Mesodermal cell (in vitro differentiated cells): Measurements from ENCODE around the gene ITPR2.

ENCODE experiments used
- H3K27ac ChIP-seq: 2 replicates; pipeline ENCODE4 v1.7.0; 2013; ENCODE audit warnings: mild to moderate bottlenecking, low read depth, low read length, moderate library complexity; ENCODE audit not compliant: severe bottlenecking
- H3K36me3 ChIP-seq: 2 replicates; pipeline ENCODE4 v1.7.1; 2013; ENCODE audit warnings: mild to moderate bottlenecking, low read length, moderate library complexity; ENCODE audit not compliant: control insufficient read depth, insufficient read depth
- H3K4me1 ChIP-seq: one replicate; pipeline ENCODE4 v1.7.1; 2013; ENCODE audit warnings: mild to moderate bottlenecking, low read length; ENCODE audit not compliant: insufficient read depth, control insufficient read depth, poor library complexity, severe bottlenecking
- H3K4me3 ChIP-seq: 2 replicates; pipeline ENCODE4 v1.7.0; 2013; ENCODE audit warnings: low read length, control low read depth, mild to moderate bottlenecking; ENCODE audit not compliant: insufficient read depth, poor library complexity, severe bottlenecking; ENCODE audit errors: extremely low read depth
- H3K9me3 ChIP-seq: 2 replicates; pipeline ENCODE4 v1.7.1; 2013; ENCODE audit warnings: mild to moderate bottlenecking, low read length, moderate library complexity; ENCODE audit not compliant: control insufficient read depth
- WGBS, 2 experiments: methylation state at CpG; one replicate each; pipeline ENCODE4 v1.1.5; 2013; ENCODE audit warnings: missing lambda C conversion rate in 2 of 2; ENCODE audit not compliant: insufficient coverage in 2 of 2; 5-methylcytosine and 5-hydroxymethylcytosine counted together

ITPR2 gene

DNA sequence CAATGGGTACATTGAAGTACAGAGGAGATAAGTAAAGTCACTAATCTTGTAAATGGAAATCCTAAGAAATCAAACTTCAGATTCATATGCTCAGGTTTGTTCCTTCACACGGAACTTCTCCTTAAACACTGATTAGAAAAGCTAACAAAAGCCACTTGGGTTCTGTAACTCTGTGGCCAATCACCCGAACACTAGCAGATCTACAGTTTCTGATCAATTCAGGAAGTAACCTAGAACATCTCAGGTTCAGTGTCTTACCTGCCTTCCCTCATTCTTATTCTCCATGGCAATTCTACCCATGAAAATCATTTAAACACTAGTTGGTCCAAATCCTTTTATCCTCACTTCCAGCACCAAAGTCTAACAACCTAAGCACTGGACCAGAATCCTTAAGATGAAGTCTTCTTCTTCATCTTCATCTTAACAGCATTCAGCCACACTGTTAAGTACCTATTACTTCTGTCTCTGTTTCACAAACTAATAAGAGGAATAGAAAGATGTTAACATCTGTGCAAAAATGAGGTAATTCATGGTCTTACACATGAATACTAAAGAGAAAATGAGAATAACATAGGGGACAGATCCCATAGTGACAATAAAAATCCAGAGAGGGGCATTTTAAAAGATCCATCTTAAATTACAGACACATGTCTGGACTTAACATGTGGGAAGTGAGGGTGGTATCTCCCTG lies 453.1 kb downstream of the ITPR2 start:
- Histone ChIP-seq H3K36me3 (no peaks in the 10 kb centered on the region), H3K4me3 (no peak overlapping the region), H3K27ac (no peak overlapping the region), H3K9me3 (no peaks in the 10 kb centered on the region), H3K4me1 (no peaks in the 10 kb centered on the region)
- WGBS, 2 experiments: 81 to 88% methylated on average over 2 of the region's 2 CpGs

DNA sequence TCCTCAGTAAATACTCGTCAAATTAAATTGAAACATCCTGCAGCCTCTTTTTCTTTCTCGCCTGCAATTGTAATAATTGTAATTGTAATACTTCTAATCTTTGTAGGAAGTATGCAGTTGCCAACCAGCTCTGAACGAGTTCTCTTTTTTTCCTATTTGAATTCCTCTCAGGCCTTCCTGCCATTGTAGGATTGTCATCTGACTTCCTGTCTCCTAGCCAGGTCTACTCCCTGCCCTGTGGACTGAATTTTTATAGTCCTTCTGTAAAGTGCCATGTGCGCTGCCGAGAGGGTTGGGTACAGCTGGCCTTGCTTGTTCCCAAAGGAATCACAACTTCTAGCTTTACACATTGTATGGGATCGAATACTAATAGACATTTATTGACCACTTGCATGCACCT lies 454.3 kb downstream of the ITPR2 start:
- Histone ChIP-seq H3K36me3 (no peaks in the 10 kb centered on the region), H3K4me3 (no peak overlapping the region)
- 84 to 94% methylated on average over 3 to 4 of the region's 6 CpGs for WGBS, 2 experiments

DNA sequence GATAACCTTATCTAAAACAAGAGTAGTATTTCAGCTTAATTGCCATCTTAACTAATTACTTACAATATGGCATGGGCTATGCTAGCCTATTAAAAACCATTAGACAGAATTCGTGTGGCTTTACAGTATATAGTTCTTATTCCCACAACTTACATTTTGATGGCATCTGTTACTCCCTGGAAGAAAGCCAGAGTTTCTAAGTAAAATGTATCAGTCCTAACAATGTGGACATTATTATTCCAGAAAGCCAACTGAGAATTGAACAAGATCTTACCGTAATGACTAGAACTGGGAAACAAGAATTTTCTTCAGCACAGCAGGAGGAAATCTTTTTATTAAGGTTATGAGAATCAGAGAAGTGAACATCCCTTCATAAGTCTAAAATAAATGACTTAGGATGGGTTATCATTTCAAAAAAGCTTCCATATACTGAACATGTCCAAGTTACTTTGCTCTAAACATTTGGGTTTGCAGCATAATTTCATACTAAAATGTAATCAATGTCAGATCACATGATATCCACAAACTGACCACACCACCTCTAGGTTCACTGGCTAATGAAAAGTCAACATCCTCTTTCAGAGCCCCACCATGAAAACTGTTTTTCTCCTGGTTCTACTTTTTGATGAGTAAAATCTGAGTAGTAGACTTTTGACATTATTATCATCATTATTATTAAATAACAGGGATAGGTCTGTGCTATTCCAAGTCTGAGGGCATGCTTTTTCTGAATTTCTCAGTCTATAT lies 457.9 kb downstream of the ITPR2 start:
- no peak overlapping the region for H3K27ac ChIP-seq
- H3K36me3 ChIP-seq: no peaks in the 10 kb centered on the region
- no peak overlapping the region for H3K4me3 ChIP-seq
- 90% methylated on average over 2 of the region's 2 CpGs; no CpG with 5 or more reads in 1 of the 2 experiments for WGBS, 2 experiments
- no peaks in the 10 kb centered on the region for H3K4me1 ChIP-seq
- no peaks in the 10 kb centered on the region for H3K9me3 ChIP-seq

More for the DNA sequence above, 454.3 kb downstream of the ITPR2 start:
- H3K4me1 ChIP-seq: no peaks in the 10 kb centered on the region
- no peak overlapping the region for H3K27ac ChIP-seq
- no peaks in the 10 kb centered on the region for H3K9me3 ChIP-seq

DNA sequence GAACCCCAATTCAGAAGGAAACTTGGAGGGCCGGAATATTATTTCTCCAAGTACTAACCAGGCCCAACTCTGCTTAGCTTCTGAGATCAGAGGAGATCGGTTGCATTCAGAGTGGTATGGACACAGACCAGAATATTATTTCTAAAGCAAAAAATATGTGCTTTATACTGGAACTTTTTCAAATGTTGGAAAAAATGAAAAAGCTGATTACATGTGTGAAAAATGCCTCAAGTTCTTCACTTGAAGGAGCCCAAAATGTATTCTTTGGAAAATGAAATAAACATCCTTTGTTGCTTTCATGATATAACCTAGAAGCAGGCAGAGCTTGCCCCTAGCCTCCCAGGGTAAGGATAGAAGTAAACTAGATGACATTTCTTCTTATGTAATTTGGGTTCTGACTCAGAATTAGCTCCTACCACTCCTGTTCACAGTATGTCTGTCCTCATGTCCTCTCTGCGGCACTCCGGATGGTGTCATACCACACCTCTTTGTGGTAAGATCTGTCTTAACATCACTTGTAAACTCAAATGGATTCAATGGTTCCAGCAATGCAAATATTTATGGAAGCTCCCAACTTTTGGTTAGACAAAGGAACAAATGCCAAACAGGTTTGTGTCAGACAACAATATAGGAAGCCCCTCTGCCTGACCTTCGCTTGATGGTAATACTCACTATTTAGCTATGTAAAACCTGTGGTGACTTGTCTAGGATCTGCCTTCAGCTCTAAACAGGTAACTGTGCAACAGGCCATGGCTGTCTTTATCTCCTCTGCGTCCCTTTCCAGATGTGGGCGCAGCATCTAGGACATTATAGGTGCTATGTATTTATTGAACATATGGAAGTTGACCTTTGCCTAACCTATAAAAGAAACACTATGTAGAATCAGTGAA lies 459.1 kb downstream of the ITPR2 start:
- 88 to 100% methylated on average over 1 to 2 of the region's 7 CpGs for WGBS, 2 experiments
- no peaks in the 10 kb centered on the region for H3K9me3 ChIP-seq
- H3K4me1 ChIP-seq: peaks cover 3% of the 10 kb centered on the region
- no peaks in the 10 kb centered on the region for H3K36me3 ChIP-seq
- no peak overlapping the region for H3K27ac ChIP-seq
- no peak overlapping the region for H3K4me3 ChIP-seq

DNA sequence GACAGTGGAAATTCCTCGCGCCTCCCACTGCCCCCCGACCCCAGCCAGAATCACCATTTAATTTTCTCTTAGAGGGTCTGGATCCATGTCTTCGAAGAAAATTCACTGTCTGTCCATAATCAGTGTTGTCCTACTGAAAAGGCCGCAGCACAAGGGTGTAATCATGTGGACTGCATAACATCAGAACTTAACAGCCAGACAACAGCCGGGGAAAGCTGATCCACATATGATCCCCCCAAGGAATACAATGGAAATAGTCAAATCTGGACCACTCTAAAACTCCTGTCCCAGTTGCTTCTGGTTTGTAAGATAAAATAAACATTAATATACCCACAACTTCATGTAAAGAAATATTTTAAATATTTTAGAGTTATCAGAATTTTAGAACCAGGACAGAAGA lies 460.1 kb downstream of the ITPR2 start:
- Histone ChIP-seq H3K4me1 (peaks cover 3% of the 10 kb centered on the region), H3K36me3 (no peaks in the 10 kb centered on the region)
- WGBS, 2 experiments: 78 to 100% methylated on average over 3 to 5 of the region's 6 CpGs

DNA sequence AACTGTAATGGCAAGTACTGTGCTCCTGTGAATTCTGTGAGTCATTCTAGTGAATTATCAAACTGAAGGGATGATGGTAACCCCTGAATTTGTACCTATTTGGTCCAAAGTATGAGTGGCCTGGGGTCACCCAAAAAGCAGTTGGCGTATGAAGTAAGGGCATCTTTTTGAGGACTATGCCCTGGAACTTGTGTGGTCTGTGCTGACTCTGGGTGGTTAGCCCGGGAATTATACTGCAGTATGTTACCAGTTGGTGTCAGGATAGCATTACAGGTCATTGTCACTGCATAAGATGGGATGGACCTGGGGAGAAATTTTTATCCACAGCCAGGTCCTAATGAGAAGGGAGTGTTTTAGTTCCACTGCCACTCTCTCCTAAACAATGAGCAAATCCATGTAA lies 462.9 kb downstream of the ITPR2 start:
- no peak overlapping the region for H3K4me3 ChIP-seq
- no peaks in the 10 kb centered on the region for H3K36me3 ChIP-seq
- no peak overlapping the region for H3K27ac ChIP-seq
- H3K4me1 ChIP-seq: peaks cover 3% of the 10 kb centered on the region
- H3K9me3 ChIP-seq: no peaks in the 10 kb centered on the region
- WGBS, 2 experiments: 83 to 90% methylated on average over 2 of the region's 2 CpGs

More for the DNA sequence above, 460.1 kb downstream of the ITPR2 start:
- H3K27ac ChIP-seq: no peak overlapping the region
- H3K9me3 ChIP-seq: no peaks in the 10 kb centered on the region
- no peak overlapping the region for H3K4me3 ChIP-seq

DNA sequence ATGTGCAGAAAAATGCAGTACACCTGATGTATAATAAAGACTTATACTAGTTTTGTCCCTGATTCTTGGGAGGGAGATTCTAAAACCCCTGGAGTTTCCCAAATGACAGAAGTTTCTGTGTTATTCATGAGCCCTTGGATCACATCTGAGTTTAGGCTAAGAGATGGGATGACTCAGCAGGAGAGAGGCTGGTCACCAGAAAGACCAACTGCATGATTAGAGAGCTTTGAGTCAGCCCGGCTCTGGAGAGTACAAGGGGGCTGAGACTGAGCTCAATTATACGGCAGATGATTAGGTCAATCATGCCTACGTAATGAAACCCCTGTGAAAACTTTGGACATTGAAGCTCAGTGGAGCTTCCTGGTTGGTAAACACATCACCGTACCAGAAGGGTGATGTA lies 463.4 kb downstream of the ITPR2 start:
- peaks cover 3% of the 10 kb centered on the region for H3K4me1 ChIP-seq
- 80 to 84% methylated on average over 4 of the region's 4 CpGs for WGBS, 2 experiments
- H3K4me3 ChIP-seq: no peak overlapping the region
- H3K27ac ChIP-seq: no peak overlapping the region
- no peaks in the 10 kb centered on the region for H3K9me3 ChIP-seq
- no peaks in the 10 kb centered on the region for H3K36me3 ChIP-seq

DNA sequence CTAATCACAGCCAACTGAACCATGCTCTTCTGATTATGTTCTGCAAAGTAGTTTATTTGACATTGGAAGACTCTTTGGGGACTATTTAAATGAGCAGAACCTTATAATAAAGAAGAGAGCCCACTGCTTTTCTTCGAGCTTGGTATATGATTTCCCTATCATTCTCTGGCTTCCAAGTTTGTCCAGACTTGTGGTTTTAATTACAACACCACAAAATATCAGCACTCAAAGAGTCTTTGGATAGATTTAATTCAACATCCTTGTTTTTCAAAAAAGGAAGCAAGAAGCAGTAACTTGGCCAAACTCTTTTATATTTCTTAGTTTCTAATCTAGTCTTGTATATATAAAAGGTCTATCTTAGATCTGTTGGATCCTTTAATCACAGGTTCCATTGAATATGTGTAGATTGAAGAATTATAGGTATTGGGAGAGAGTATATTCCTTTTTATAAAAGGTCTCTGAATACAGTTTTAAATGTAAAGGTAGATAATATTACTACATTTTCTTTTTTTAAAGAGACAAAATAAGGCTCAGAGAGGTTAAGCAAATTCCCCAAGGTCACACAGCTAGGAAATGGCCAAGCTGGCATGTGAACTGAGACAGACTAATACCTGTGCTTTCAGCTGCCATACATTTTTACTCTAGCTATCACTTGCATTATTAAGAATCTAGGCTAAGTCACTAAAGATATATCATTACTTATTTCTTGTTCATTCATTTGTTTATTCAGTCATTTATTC lies 464.8 kb downstream of the ITPR2 start:
- Histone ChIP-seq H3K36me3 (no peaks in the 10 kb centered on the region), H3K4me1 (peaks cover 3% of the 10 kb centered on the region), H3K9me3 (no peaks in the 10 kb centered on the region), H3K27ac (no peak overlapping the region), H3K4me3 (no peak overlapping the region)
- WGBS, 2 experiments: 80 to 100% methylated on average over 1 of the region's 1 CpG

DNA sequence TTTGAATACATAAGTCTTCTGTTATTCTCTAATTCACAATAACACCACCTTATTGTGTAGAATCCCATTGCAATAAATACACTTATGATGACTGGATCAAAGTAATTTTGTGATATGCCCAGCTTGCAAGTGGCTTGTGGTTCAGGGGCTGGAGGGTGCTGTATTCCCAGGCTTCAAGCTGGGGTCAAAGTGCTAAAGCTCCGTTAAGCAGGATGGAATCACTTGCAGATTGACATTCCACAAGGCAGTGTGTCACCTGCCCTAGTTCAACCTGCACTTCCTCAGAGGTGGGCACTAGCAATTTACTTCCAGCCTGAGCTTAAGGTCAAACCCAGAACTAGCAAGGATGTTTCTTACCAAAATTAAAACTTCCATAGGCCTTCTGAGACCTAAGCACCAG lies 471.0 kb downstream of the ITPR2 start:
- no peak overlapping the region for H3K27ac ChIP-seq
- H3K36me3 ChIP-seq: no peaks in the 10 kb centered on the region
- H3K4me3 ChIP-seq: no peak overlapping the region
- no peaks in the 10 kb centered on the region for H3K9me3 ChIP-seq
- WGBS, 2 experiments: 67 to 89% methylated on average over 1 of the region's 1 CpG
- no peaks in the 10 kb centered on the region for H3K4me1 ChIP-seq

DNA sequence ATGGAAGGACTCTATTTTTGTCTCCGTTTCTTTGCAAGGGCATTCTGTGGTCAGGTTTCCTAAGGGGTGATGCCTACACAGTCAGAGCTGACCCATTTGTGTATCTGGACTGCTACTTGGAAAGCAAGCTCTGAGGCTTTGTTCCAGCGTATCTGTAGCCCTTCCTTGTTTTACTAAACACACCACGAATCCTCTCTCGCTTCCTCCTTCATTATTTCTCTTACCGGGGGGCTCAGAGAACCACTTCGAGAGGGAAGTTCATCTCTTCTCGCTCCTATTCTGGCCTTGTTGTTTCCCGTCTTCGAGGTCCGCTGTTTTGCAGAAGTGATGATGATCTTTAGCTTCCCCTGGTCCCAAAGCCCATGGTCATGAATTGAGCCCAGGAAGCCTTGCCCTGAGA lies 472.9 kb downstream of the ITPR2 start:
- H3K9me3 ChIP-seq: no peaks in the 10 kb centered on the region
- no peak overlapping the region for H3K4me3 ChIP-seq
- no peak overlapping the region for H3K27ac ChIP-seq
- 92% methylated on average over 10 of the region's 10 CpGs for WGBS, 2 experiments
- no peaks in the 10 kb centered on the region for H3K4me1 ChIP-seq
- H3K36me3 ChIP-seq: no peaks in the 10 kb centered on the region
